HS-27A (cell line): ENCODE measurements around the gene AKNAD1.

Experiments used
- DNase-seq: peaks from one replicate; pipeline ENCODE4 v3.0.0-alpha.2; 2012; ENCODE audit warnings: low read depth, missing footprints

The AKNAD1 gene

DNA sequence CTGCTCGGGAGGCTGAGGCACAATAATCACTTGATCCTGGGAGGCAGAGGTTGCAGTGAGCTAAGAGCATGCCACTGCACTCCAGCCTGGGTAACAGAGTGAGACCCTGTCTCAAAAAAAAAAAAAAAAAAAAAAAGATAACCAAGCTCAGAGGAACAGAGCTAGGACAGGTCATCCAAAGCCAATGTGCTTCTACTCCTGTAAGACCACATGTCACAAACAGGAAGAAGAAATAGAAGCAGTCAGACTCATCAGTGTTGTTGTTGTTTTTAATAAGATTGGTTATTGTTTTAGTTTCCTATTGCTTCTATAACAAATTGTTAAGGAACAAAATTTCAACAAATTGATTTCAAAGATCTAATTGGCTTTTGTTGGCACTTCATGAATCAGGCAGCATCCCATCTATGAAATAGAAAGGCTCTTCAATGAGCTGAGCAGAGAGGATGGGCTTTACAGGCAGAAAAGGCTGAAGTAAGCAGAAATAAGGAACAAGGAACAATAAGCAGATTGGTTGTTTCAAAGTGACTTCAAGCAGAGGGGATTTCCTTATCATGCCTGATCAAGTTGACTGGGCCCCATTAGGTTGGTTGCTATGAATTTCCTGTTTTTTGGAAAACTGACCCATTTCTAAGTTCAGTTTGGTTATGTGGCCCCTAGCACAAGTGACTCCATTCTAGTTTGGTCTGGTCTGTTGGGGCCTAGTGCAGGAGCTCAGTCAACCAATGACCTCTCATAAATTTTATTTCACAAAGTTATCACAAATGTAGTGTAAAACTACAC lies 6.0 kb upstream of the AKNAD1 start:
- no peak for DNase-seq

DNA sequence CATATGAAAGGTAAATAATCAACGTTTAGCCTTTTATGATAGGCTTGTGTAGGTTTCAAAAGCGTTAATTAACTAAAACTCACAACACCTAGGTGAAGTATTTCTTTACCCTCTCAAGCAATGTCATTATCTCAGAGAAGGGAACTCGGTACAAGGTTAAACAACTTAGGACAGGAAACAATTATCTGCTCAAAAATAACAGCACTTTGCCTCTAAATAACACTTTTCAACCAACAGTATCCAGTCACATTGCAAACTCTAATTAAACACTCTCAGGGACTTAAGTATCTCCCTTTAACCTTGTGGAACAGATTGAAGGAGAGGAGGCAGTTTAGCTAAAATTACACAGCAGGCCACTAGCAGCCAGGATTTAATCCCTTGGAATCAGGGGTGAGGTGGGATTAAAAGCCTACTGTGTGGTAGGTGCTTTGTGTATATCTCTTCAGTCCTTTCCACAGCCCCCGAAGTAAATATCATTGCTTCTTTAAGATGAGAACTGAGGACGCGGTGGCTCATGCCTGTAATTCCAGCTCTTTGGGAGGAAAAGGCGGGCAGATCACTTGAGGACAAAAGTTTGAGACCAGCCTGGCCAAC lies 5.2 kb upstream of the AKNAD1 start:
- DNase-seq = no peak

DNA sequence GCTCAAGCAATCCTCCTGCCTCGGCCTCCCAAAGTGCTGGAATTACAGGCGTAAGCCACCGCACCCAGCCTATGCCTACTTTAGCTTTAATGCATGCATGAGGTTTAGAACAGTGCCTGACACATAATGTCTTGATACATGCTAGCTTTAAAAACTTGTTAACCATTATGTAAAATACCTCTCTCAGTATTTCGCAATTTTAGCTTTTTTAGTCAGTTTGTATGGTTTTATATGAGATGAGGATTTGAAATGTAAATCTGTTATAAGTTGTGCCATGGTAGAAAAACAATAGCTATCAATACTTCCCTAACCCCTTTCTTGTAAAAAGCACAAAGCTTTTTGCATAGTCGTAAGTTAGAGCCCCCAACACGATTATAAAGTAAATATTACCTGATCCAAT lies 4.7 kb upstream of the AKNAD1 start:
- no peak for DNase-seq

DNA sequence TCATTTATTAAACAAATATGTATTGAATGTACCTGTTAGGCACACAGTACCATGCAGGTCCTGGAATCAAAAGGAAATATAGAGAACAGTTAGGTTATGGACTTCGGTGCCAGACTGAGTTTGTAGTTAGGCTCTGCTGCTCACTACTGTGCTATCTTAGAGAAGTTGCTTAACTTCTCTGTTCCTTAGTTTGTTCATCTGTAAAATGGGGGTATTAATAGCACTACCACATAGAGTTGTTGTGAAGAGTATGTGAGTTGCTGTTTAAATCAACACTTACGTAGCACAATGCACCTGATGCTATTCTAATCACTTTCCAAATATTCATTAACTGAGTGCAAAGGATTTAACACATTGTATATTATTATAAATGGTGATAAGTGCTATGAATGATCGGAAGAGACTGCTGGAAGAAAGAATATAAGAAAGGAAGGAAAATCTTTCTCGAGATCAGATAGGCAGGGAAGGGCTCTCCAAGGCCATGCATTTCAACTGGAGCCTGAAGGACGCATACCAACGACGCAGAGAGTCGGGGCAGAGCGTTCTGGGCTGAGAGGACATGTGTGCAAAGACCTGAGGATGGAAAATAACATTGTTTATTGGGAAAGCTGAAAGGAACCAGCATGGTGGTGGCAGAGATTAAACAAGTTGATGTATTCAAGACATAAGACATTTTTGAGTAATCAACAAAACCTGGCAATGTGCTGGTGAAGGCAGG lies 3.5 kb upstream of the AKNAD1 start:
- DNase-seq = no peak

DNA sequence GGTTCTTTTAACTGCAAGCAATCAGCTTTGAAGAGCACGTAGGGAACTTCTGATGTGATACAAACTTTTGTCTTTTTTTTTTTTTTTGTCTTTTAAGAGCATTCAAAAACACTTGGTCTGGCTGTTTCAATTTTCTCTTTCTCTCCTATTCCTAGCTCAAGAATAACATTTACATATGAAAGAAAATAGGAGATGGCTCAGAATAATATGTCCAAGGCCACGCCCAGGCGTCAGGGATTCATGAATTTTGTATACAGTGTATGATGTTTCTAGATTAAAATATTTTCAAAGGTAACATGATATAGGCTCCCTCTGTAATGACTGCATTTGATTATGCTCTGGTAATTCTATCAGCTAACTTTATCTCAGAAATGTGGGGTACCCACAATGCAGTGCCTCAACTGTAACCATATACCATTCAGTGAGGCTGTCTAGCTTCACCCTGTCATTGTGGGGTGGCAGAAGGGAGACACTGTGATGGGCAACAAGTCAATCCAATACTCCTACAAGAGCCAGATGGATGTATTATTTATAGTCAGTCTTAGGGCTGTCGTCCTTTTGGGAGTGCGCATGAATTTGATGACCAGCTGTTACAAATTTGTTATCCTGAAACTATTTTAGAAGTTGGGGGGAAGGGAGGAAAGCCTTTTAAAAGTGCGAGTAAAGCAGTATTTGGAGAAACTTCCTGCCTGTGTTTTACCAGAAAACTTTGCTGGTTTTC lies 1.5 kb upstream of the AKNAD1 start:
- no peak for DNase-seq

DNA sequence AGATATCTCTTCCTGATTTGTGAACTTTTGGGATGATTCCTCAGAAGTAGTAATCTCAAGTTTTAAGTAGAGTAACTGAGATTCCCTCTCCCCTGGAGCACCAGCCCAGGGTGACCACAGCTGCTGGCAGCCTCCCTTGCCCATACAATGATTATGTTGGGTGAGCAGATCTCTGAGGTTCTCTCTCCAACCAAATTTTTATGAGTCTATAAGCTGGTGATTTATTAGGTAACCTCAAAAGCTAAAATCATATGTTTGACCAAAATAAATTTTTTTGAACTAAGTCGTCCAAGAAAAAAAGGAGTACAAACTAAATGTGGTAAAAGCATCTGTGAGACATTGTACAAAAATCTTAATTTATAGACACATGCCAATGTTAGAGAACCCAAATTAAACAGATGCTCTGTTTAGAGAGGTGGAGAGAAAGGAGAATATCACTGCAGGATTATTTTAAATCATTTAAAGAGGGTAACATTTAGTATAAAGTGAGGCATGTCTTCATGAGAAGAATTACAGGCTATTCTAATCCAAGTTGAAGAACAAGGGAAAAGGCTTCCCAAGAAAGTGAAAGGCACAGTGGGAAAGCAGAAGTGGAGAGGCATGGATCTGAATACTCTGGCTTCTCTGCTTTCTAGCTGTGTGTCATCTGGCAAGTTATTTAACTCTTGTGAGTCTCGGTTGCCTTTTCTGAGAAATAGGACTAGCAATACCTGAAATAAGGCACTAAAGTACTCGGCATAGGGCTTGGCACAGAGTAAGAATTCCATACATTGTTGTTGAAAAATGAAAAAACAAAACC lies 2.5 kb downstream of the AKNAD1 start:
- DNase-seq = no peak

DNA sequence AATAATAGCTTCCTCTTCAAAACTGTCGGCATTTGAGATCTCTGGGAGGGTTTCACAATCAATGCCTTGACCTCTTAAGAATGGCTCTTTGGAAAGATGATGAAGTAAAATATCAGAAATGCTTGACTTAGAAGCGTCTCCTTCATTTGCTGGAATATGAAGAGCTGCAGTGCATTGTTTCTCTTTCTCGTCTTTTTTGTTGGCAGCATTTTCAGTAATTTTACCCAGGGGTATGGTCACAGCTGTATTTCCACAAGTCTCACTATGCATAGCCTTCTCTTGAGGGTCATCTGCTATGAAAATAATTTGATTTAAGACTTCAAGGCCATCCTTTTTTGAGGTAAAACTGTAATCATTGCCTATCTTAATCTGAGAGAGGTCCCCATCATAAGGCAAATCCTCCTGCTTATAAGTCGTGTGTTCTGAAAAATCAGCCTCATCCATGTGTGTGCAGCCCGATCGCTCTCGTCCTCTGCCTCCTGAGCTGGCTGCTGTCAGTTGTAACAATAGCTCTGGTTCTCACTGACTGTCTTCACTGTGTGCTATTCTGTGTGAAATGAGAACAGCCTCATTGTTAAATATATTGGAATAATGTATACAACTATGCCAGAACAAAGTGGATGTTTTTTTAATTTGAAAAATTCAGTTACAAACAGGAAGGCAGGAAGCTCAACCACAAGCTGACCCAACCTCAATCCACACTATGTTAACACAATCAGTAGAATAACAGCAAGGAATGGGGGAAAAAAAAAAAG lies 4.5 kb downstream of the AKNAD1 start:
- DNase-seq = no peak

DNA sequence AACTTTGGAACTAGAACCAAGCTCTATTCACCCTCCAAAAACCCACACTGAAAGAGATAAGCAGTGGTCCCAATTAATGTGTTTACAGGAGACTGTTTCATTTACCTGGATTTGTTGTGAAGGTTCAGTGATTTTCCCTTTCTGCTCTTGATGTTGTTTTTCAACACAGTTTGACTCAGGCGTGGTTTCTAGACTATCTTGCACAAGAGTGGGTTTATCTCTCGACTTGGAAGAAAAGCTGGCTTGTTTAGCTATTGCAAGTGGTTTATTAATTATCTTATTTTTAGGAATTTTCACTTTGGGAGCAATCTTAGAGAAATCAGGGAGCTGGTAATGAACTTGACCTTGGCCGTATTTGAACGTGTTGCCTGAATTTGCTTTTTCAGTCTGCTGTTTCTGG lies 5.3 kb downstream of the AKNAD1 start:
- no peak for DNase-seq

DNA sequence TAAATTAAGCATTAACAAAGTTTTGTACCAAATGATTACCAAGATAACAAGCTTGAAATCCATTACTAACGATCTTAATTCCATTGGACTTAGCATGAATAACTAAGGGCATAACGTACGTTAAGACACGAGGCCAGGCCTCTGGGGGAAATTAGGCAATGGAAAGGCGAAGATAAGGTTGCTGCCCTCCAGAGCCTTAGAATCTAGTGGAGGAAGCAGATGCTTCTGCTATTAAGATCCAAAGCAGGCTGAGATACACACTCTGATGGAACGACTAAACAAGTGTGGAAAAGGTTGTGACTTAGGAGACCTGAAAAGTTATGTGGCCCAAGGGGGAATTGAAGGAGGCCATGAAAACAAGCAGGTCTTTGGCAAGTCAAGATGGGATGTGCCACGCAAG lies 6.0 kb downstream of the AKNAD1 start:
- DNase-seq = no peak

DNA sequence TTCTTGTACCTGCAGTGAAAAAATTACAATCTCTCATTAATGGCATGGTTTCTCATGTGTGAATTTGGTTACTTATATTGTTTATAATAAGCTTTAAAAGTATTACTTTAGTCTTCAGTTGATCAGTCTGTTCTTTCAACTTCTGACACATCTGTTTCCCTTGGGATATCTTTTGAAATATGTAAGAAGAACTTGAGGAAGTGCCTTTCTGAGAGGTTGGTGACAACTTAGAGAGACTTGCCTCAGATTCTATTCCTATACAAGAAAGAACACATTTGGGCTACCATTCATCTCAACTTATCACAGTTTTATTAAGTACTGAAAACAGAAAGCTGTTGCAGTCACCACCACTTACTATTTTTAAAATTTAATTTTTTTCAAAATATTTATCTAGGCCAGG lies 8.1 kb downstream of the AKNAD1 start:
- no peak for DNase-seq

DNA sequence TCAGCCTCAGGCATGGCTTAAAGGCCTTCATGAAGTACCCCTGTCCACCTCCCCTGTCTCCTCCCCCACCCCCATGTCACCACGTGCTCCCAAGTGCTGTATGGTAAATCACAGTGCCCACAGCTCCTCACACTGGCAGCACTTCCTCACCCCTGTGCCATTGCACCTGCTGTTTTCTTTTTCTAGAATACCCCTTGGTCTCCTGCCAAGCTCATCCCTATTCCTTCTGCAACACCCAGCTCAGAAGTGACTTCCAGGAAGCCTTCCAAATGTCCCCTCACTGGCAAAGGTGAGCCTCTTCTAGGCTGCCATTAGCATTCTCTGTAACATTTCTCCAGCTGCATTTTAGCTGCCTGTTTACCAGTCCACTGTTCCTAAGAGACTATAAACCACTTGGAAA lies 9.4 kb downstream of the AKNAD1 start:
- DNase-seq = no peak

DNA sequence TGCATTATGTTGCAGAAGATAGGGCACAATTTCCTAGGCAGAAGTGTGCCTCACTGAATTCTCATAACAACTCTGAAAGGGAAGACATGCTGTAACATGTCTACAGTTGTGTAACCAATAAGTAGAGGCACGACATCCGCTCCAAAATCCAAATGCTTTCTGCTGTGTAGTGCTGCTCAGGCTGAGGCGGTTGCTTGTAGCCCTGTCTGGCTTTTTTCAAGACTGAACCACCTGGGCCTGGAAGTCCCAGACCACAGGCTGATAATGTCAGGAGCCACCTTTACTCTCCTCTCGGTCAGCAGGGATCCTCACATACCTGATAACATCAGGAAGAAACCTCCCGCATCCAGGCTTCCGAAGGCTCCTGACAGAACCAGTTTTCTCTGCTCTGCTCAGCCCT lies 10.9 kb downstream of the AKNAD1 start:
- DNase-seq = no peak

DNA sequence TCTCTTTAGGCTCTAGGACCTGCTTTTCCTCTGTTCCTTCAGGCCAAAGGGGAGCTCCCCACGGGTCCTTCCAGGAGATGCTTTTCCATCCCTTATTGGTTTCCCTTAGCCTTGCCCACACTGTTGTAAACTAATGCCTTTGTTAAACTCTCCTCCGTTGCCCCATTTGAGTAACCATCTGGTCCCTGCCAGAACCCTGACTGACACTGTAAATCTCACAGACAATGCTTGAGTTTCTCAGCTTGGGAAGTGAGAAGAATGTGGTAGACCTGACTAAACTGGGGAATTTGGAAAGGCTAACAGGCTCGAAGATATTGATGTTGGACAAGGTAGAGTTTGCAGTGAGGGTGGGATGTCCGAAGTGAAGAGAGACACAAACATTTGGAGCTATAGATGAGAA lies 11.4 kb downstream of the AKNAD1 start:
- DNase-seq = no peak

DNA sequence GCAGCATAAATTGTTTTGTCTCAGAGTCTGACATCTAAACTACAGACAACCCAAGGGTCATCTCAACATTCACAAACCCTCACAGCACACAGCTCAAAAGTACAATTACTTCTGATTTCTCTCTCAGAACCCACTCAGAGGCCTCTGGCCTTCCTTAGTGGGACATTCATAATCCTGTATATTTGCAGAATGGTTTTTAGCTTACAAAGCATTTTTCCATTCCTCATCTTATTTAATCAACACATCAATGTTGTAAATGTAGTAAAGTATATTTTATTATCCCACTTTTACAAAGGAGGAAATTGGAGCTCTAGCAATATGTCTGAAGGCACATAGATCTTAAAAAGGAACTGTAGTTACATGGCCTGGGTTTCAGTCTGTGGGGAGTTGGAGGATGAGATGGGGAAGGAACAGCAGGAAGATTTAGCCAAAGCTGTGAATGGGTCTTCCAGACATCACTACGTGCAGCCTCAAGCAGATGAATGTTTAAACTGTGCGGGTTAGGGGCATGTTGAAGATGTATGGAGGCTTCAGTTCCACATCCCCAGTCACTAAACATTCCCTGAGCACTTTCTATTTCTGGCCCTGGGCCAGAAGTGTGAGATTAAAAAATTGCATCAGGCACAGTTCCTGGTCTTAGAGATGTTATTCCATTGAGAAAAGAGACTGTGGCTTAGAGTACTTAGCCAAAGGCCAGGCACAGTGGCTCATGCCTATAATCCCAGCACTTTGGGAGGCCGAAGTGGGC lies 13.3 kb downstream of the AKNAD1 start:
- DNase-seq = no peak

DNA sequence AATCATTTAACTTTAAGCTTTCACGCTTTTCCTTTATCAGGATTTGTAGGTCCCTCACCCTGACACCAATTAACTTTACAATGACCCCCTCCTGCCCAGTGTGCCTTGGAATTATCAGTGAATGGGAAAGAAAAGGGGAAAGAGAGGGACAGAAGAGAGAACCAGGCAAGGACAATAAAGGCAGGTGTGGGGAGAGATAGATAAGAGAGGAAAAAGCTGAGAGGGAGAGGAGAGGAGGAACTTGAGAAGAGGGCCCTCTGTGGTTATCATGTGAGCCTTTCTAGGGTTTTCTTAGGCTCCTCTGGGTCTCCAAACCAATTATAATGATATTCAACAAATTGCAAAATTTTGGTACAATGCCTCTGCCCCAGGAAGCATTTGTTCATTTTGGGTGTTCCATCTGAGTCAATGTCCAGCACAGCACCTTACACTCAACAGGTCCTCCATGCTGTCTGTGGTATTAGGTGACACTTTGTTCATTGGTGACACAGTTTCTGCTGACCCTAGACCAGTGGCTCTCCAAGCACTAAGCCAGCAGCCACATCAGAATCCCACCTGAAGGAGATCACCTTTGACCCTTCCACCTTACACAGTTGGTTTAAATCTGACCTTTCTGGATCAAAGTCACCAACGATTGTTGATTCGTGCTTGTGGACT lies 14.2 kb downstream of the AKNAD1 start:
- DNase-seq = no peak

DNA sequence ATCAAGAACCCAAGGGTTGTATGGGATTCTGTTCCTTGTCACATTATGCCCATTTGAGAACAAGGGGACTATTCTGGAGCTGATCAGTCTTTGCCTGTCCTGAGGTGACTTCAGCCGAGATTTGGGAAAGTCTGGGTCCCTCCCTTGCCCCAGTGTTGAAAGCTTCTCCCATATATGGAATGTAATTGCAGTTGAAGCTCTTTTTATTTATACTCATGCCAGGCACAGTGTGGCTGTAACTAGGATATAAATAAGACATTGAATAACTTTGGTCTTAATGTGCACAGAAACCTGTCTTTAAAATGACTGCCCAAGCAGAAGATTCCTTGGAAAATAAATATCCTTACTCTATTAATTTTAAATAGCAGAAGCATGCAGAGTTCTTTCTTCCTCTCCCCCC lies 15.2 kb downstream of the AKNAD1 start:
- no peak for DNase-seq

DNA sequence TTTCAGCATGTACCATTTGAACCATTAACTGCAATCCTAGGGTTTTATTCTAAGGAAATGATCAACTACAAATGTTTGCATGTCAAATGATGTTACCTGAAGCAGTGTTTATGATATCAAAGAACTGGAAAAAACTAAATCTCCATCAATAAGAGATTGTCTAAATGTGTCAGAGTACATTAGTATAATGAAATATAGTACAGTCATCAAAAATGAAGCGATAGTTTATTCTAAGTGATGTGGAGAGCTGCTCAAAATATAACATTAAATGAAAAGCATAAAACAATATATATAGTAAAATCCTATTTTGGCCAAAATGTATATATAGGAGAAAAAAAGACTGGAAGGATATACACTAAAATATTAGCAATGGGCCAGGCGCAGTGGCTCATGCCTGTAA lies 24.0 kb downstream of the AKNAD1 start:
- no peak for DNase-seq

DNA sequence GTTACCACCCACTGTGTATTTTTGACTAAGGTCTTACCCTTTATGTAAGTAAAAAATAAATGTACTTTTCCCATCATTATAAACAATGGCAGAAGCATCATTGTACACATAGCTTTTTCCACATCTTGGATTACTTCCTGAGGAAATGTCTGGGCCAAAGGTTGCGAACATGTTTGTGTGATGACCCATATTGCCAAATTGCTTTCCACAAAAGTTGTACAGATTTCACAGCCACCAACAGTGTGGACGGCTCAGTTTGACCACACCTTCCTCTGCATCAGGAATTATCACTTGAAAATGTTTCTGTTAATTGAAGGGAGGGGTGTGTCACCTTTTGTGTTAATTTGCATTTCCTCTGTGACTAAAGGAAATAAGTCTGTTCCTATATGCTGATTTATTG lies 25.7 kb downstream of the AKNAD1 start:
- DNase-seq = no peak

DNA sequence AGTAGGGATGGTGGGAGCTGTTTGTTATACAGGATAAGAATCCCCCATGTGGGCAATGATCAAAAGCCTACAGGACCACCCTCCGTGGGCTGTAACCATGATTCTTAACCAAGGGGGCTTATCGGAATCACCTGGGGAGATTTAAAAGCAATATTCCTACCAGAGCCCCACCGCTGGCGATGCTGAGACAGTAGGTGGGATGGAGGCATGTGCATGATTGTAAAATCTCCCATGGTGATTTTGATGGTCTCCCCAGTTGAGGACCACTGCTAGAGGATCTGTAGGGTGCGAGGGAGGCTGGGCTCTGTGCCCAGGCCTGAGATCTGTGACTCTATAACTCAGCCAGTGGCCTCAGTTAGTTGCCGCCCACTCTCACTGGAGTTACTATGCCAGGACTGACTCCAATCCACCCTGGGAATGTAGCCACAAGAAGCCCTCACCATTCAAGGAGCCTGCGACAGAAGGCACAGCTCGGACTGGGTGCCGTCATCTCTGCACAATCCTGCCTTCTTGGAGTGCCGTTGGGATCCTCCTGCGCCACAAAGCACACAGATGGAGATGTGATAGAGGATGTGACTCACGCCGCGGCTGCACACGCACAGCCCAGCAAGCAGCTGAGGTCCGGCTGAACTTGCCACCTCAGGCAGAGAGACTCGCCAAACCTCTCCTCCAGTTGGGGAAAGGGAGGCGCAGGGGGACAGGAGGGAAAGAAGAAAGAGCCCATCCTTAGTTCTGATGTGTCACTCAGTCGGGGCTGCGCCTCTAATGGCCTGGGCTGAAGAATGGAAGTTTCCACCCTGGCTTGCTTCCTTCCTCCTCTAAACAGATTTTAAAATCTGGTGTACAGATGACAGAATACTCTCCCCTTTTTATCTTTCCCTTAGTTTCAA lies 26.5 kb downstream of the AKNAD1 start:
- peak; percentile 93 for DNase-seq
